Stimulated activated CD8-positive, alpha-beta memory T cell treated with anti-CD3 and anti-CD28 coated beads, Interleukin-4, amount 100 ng/mL, for 4 hours (primary cell): ENCODE results near the gene CILP.

Experiments
- DNase-seq, 2 donors: peaks; one replicate each; pipeline ENCODE4 v3.0.0-alpha.2; 2020; ENCODE audit warnings: low read depth in 2 of 2, low spot score in 1 of 2

Gene CILP

DNA sequence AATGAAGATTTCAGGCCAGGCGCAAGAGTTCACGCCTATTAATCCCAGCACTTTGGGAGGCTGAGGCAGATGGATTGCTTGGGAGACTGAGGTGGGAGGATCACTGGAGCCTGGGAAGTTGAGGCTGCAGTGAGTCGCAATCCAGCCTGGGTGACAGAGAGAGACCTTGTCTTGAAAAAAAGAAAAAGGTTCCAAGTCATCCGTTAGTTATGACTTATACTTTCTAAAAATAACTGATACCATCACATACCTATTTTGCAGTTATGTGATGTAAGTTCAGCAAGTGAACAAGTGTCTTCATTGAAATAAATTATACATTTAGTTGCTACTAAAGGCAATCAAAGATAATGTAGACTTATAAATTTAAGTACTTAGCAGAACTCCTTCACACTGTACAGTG, 48.2 kb downstream of the CILP start:
- no peak for DNase-seq

DNA sequence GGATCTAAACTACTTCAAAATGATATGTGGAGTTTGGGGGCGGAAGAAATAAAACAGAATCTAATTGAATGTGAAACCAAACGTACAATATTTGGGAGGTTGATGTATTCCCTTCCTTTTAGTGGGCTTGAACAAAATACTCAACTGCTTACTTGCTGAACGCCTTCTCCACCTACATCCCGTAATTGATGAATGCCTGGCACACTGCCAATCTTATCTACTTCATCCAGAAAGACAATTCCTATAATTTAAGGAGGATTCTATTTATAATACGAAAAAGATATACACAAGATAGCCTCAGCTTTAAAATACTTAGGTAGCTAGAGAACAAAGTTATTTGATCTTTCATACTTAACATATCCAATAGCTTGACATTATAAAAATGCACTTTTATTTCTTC, 54.6 kb downstream of the CILP start:
- no peak for DNase-seq

DNA sequence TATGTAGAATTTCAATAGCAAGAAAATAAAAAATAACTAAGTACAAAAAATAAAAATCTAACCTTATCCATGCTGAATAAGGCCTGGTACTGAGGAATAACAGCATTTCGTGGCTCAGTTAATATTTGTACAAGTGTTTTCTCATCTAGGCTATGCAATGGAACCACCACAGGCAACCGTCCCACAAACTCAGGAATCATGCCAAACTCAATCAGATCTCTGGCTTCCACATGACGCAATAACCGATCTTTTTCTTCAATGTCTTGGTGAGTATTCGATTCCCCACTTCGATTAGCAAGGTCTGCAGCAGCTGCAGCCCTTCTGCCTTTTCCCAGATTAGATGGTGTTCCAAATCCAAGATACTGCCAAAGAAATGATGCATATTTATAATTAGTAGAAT, 56.6 kb downstream of the CILP start:
- DNase-seq, result no peak

DNA sequence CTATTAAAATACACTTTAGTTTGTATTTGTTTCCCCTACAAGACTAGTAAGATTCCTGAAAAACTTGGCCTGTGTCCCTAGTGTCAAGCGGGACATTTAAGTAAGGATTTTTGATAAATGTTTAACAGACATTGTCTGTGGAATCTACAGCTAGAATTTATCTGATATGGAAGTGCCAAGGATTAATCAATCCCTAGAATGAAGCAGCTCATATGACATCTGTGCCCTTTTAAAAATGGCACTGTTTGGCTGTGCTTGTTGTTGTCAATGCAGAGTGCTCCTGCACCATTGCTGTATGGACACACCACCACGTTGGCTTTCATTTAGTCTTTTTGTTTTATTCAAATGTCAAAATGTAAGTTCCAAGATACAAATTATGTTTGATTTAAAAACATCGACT, 63.4 kb downstream of the CILP start:
- DNase-seq, result no peak

DNA sequence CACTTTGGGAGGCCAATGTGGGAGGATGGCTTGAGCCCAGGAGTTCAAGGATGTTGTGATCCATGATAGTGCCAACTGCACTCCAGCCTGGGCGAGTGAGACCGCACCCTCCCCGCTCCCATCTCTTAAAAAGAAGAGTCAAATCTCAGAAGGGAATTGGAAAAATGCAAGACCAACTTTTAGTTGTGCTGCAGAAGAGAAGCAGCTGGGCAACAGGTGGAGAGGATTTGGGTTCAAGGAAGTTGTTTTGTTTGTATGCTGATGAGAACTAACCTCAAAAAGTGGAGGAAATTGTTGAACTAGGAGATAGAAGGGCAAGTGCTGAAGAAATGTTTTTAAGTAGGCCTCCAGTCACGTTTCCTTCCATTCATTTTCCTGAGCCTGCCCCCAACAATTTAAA, 64.8 kb downstream of the CILP start:
- no peak for DNase-seq
